SK-N-SH (cell line): ENCODE results near the gene SPAG4. TPM values are rescaled to one million over a fixed set of nuclear protein-coding genes. Genes with fewer than 3 reads are reported as not detected.

ENCODE experiments used
- CTCF ChIA-PET: fragments of 300-600, 350-600 bp; formaldehyde crosslinking; extraction: SDS; loops from one replicate; lab custom pipeline; 2021; lab: Yijun Ruan, JAX
- POLR2A ChIA-PET: fragments of 350-600 bp; sonication (Branson Sonifier 250); formaldehyde crosslinking; extraction: SDS; loops from one replicate; lab custom pipeline; 2020; ENCODE audit warnings: antibody characterized with exemption, inconsistent platforms; lab: Yijun Ruan, JAX
- DNase-seq: peaks from one replicate; pipeline ENCODE4 v3.0.0; 2012
- H2AFZ ChIP-seq: fragments of 200-600 bp; sonication (generic); 2 replicates; pipeline ENCODE4 v1.8.1; 2016; ENCODE audit warnings: antibody characterized with exemption, mild to moderate bottlenecking, low read depth
- H3F3A ChIP-seq: fragments of 200-600 bp; sonication (generic); replicated peaks from 2 replicates; pipeline ENCODE3; 2016; ENCODE audit warnings: antibody characterized with exemption, mild to moderate bottlenecking; ENCODE audit not compliant: insufficient read depth
- H3K27ac ChIP-seq, 2 experiments: fragments of 200-500 bp in 1 of 2; fragments of 200-600 bp in 1 of 2; sonication (Bioruptor generic) in 1 of 2; sonication (generic), shearing (Covaris generic) in 1 of 2; 2 replicates each; pipeline versions ENCODE4 v1.5.1 to v1.6.1; 2014 to 2016; ENCODE audit warnings: low read depth in 2 of 2, inconsistent platforms in 1 of 2, low read length in 1 of 2, mild to moderate bottlenecking in 1 of 2, mixed read lengths in 1 of 2
- H3K27me3 ChIP-seq: fragments of 200-600 bp; sonication (generic), shearing (Covaris generic); 2 replicates; pipeline ENCODE4 v1.6.1; 2016; ENCODE audit warnings: mixed run types; ENCODE audit not compliant: insufficient read depth
- H3K36me3 ChIP-seq, 2 experiments: fragments of 200-500 bp in 1 of 2; fragments of 200-600 bp in 1 of 2; sonication (Bioruptor generic) in 1 of 2; sonication (generic) in 1 of 2; replicated peaks in 1 of 2; 2 replicates each; pipeline versions ENCODE3 to v1.5.1; 2014 to 2016; ENCODE audit warnings: low read length in 1 of 2, mild to moderate bottlenecking in 1 of 2; ENCODE audit not compliant: insufficient read depth in 2 of 2, control insufficient read depth in 1 of 2
- H3K4me1 ChIP-seq, 2 experiments: fragments of 200-500 bp in 1 of 2; fragments of 200-600 bp in 1 of 2; sonication (Bioruptor generic) in 1 of 2; sonication (generic), shearing (Covaris generic) in 1 of 2; 2 replicates each; pipeline versions ENCODE4 v1.5.1 to v1.6.1; 2014 to 2016; ENCODE audit warnings: low read depth in 1 of 2, low read length in 1 of 2, mixed run types in 1 of 2; ENCODE audit not compliant: insufficient read depth in 2 of 2, control insufficient read depth in 1 of 2
- H3K4me2 ChIP-seq: fragments of 200-600 bp; sonication (generic), shearing (Covaris generic); 2 replicates; pipeline ENCODE4 v1.6.1; 2017; ENCODE audit warnings: mixed run types
- H3K4me3 ChIP-seq, 2 experiments: fragments of 200-500 bp in 1 of 2; fragments of 200-600 bp in 1 of 2; sonication (Bioruptor generic) in 1 of 2; sonication (generic), shearing (Covaris generic) in 1 of 2; 2 replicates each; pipeline versions ENCODE4 v1.5.1 to v1.8.1; 2014 to 2016; ENCODE audit warnings: low read depth in 2 of 2, inconsistent platforms in 1 of 2, low read length in 1 of 2, mild to moderate bottlenecking in 1 of 2, mixed read lengths in 1 of 2, moderate library complexity in 1 of 2
- H3K79me2 ChIP-seq: fragments of 200-600 bp; sonication (generic); 2 replicates; pipeline ENCODE4 v1.8.1; 2017; ENCODE audit warnings: mild to moderate bottlenecking; ENCODE audit not compliant: insufficient read depth
- H3K9ac ChIP-seq: fragments of 200-600 bp; sonication (generic); 2 replicates; pipeline ENCODE4 v1.6.1; 2017; ENCODE audit warnings: mixed run types
- H3K9me2 ChIP-seq: fragments of 200-600 bp; sonication (generic); 2 replicates; pipeline ENCODE4 v1.6.1; 2017; ENCODE audit warnings: mixed run types
- H3K9me3 ChIP-seq: fragments of 200-600 bp; sonication (generic); 2 replicates; pipeline ENCODE4 v1.6.1; 2017; ENCODE audit warnings: mixed run types, mild to moderate bottlenecking, moderate library complexity
- H4K20me1 ChIP-seq: fragments of 200-600 bp; sonication (generic); 2 replicates; pipeline ENCODE4 v1.6.1; 2017; ENCODE audit warnings: mild to moderate bottlenecking, mixed run types; ENCODE audit not compliant: insufficient read depth
- CHD2 ChIP-seq: fragments of 150-350 bp; IDR thresholded peaks from 2 replicates; pipeline ENCODE4 v1.6.1; 2018; ENCODE audit warnings: low read length; ENCODE audit not compliant: partially characterized antibody
- FOSL2 ChIP-seq: IDR thresholded peaks from 2 replicates; pipeline ENCODE4 v1.4.0; 2012; ENCODE audit warnings: low read depth, mild to moderate bottlenecking, moderate library complexity, borderline replicate concordance
- FOXJ3 ChIP-seq: sonication (generic); formaldehyde crosslinking; IDR thresholded peaks from 2 replicates; pipeline ENCODE4 v1.5.1; 2020; ENCODE audit warnings: mild to moderate bottlenecking, missing genetic modification reagents
- GABPA ChIP-seq: IDR thresholded peaks from 2 replicates; pipeline ENCODE4 v1.4.0; 2012; ENCODE audit warnings: low read depth, mild to moderate bottlenecking
- NFIC ChIP-seq: IDR thresholded peaks from 2 replicates; pipeline ENCODE4 v1.4.0; 2012; ENCODE audit warnings: borderline replicate concordance
- RCOR1 ChIP-seq: fragments of 150-350 bp; IDR thresholded peaks from 2 replicates; pipeline ENCODE4 v1.6.1; 2017; ENCODE audit warnings: antibody characterized with exemption, low read length
- RFX5 ChIP-seq: IDR thresholded peaks from 2 replicates; pipeline ENCODE4 v1.6.1; 2012; ENCODE audit warnings: mild to moderate bottlenecking, improper control_type of control experiment, low read length
- USF1 ChIP-seq: IDR thresholded peaks from 2 replicates; pipeline ENCODE4 v1.4.0; 2012; ENCODE audit warnings: low read depth, borderline replicate concordance
- USF2 ChIP-seq: fragments of 150-350 bp; IDR thresholded peaks from 2 replicates; pipeline ENCODE4 v1.6.1; 2017; ENCODE audit warnings: antibody characterized with exemption, low read length, low read depth, borderline replicate concordance
- WGBS: methylation state at CpG from one replicate; pipeline ENCODE4 v1.1.6; 2017; ENCODE audit warnings: low lambda C conversion rate; 5-methylcytosine and 5-hydroxymethylcytosine counted together
- polyA plus RNA-seq, 3 experiments: library from polyadenylated mRNA; depleted of rRNA; stranded (reverse); fragments of >200 nt; gene quantifications; 2 replicates each; pipeline ENCODE4 v1.2.3, GENCODE V29; 2012

Gene SPAG4
- polyA plus RNA-seq, 1 of the 3 experiments (the other 2 are of a cell fraction): 6.9 TPM

- peaks cover 98% of the 10 kb centered on the region for H4K20me1 ChIP-seq
- CTCF ChIA-PET: no interaction called here
- H3K9me3 ChIP-seq: no peaks in the 10 kb centered on the region
Observed at GRCh38 chr20:35650632-35651031, 35.0 kb downstream of the SPAG4 start.

GRCh38 chr20:35651958-35652357 is 36.3 kb downstream of the SPAG4 start:
- ChIA-PET CTCF (interaction anchor here (1.3 to 1.7 kb wide), 2 partner anchors 32 to 35 kb away, joined by 5 to 10 read pairs; no protein-coding TSS in a partner anchor), POLR2A (interaction anchor here (0.6 to 1.3 kb wide), 2 partner anchors 33 to 292 kb away, joined by 3 to 4 read pairs; no protein-coding TSS in a partner anchor)
- peaks cover 24% of the 10 kb centered on the region for H3F3A ChIP-seq
- H4K20me1 ChIP-seq: peaks cover 98% of the 10 kb centered on the region
- no peaks in the 10 kb centered on the region for H3K9me3 ChIP-seq
- H3K9me2 ChIP-seq: no peaks in the 10 kb centered on the region
- H3K27me3 ChIP-seq: no peaks in the 10 kb centered on the region
- no peak for DNase-seq
- TF ChIP-seq FOSL2: no peak
- TF ChIP-seq RFX5: no peak
- no peak for TF ChIP-seq USF2
- no peak for TF ChIP-seq FOXJ3 (CRISPR knock-in tag)
- TF ChIP-seq USF1: no peak
- H3K79me2 ChIP-seq: peaks cover 100% of the 10 kb centered on the region
- H3K27ac ChIP-seq: no peak overlapping the region
- H2AFZ ChIP-seq: no peak overlapping the region
- H3K4me1 ChIP-seq: peaks cover 3% of the 10 kb centered on the region in 2 experiments; a peak in 2 of 4 replicates
- no peak overlapping the region for H3K4me3 ChIP-seq
- H3K4me2 ChIP-seq: no peak overlapping the region
- H3K36me3 ChIP-seq: peaks cover 56 to 62% of the 10 kb centered on the region in 2 experiments
- no peak overlapping the region for H3K9ac ChIP-seq

More at GRCh38 chr20:35650632-35651031, 35.0 kb downstream of the SPAG4 start:
- no peak overlapping the region for H3K9ac ChIP-seq
- H3K4me1 ChIP-seq: peaks cover 3% of the 10 kb centered on the region in 2 experiments; a peak in 2 of 4 replicates
- no peaks in the 10 kb centered on the region for H3K9me2 ChIP-seq
- H3K27me3 ChIP-seq: no peaks in the 10 kb centered on the region
- H3K36me3 ChIP-seq: peaks cover 53 to 56% of the 10 kb centered on the region in 2 experiments
- H3K4me2 ChIP-seq: no peak overlapping the region
- no peak for DNase-seq
- TF ChIP-seq NFIC: no peak
- TF ChIP-seq RFX5: no peak
- TF ChIP-seq GABPA: no peak
- TF ChIP-seq RCOR1: no peak
- TF ChIP-seq CHD2: no peak
- peaks cover 100% of the 10 kb centered on the region for H3K79me2 ChIP-seq
- POLR2A ChIA-PET: no interaction called here
- no peak overlapping the region for H3K4me3 ChIP-seq
- H2AFZ ChIP-seq: no peak overlapping the region
- peaks cover 16% of the 10 kb centered on the region for H3F3A ChIP-seq
- no peak overlapping the region for H3K27ac ChIP-seq
- WGBS: 93% methylated on average over 3 of the region's 3 CpGs
